Measurements from ENCODE around the gene PPP4R4.

- TF ChIP-seq CTCF (conservative IDR thresholded peaks at IDR 0.05) = no peak
- no peak for TF ChIP-seq EZH2 (IDR thresholded peaks at IDR 0.05; ENCODE audit: low read depth)
These were observed 146.1 kb downstream of the PPP4R4 start for GRCh38 chr14:94320243-94320642.

All from PC-9 (cell line).